ENCODE measurements around the gene PLA2G4A. TPM values are rescaled to one million over a fixed set of nuclear protein-coding genes. Genes with fewer than 3 reads are reported as not detected.

The PLA2G4A gene
- total and polyA plus RNA-seq, 2 donors (not counting 3 experiments of a cell fraction or from before 2014, with no cell fraction given) = 8.2 to 13.3 TPM

DNA sequence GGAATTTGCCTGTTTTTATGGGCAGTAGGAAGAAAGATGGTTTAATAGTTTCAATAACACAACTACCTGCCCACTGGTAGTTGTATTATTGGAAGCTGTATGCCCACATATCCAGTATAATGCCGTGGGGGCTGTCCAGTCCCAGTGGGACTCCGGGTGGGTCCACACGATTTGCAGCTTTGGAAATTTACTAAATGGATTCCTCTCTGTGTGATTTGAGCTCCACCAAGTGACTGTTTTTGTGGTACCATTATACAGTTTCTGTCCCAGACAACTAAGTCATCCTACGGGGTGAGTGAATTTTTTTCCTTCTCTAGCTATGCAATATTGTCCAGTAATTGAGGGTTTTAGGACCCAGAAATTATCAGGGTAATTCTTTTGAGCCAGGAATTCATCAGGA is 86.8 kb downstream of the PLA2G4A start:
- no peak overlapping the region for H3K9ac ChIP-seq (replicated peaks; ENCODE audit: extremely low read depth, insufficient read depth, low read length)
- TF ChIP-seq, protein P1, sequence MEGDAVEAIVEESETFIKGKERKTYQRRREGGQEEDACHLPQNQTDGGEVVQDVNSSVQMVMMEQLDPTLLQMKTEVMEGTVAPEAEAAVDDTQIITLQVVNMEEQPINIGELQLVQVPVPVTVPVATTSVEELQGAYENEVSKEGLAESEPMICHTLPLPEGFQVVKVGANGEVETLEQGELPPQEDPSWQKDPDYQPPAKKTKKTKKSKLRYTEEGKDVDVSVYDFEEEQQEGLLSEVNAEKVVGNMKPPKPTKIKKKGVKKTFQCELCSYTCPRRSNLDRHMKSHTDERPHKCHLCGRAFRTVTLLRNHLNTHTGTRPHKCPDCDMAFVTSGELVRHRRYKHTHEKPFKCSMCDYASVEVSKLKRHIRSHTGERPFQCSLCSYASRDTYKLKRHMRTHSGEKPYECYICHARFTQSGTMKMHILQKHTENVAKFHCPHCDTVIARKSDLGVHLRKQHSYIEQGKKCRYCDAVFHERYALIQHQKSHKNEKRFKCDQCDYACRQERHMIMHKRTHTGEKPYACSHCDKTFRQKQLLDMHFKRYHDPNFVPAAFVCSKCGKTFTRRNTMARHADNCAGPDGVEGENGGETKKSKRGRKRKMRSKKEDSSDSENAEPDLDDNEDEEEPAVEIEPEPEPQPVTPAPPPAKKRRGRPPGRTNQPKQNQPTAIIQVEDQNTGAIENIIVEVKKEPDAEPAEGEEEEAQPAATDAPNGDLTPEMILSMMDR (IDR thresholded peaks at IDR 0.05; ENCODE audit: extremely low read depth in 1 of 2, insufficient read depth in 1 of 2, low read depth in 1 of 2, low read length in 2 of 2) = no peak
- TF ChIP-seq POLR2AphosphoS5 (IDR thresholded peaks at IDR 0.05; ENCODE audit: insufficient read depth, low read depth, low read length) (no peak), EZH2 (IDR thresholded peaks at IDR 0.05; ENCODE audit: borderline replicate concordance, low read depth, low read length, severe bottlenecking) (no peak), GATA2 (IDR thresholded peaks at IDR 0.05; ENCODE audit: insufficient read depth, insufficient read length, low read depth, low read length) (no peak), JUN (IDR thresholded peaks at IDR 0.05; ENCODE audit: borderline replicate concordance, insufficient read depth, insufficient read length, low read depth) (no peak)
- TF ChIP-seq, protein P2, sequence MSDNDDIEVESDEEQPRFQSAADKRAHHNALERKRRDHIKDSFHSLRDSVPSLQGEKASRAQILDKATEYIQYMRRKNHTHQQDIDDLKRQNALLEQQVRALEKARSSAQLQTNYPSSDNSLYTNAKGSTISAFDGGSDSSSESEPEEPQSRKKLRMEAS (IDR thresholded peaks at IDR 0.05; ENCODE audit: insufficient read depth, insufficient read length) = no peak
- DNase-seq (ENCODE audit: low read depth, low spot score) (peak; percentile 20), FAIRE-seq (no peak)
- no peaks in the 10 kb centered on the region for H3K9me1 ChIP-seq (replicated peaks; ENCODE audit: control insufficient read depth, extremely low read depth, insufficient read depth, low read length)
- no peak overlapping the region for H2AFZ ChIP-seq (ENCODE audit: low read depth, low read length)
- no peak overlapping the region for H3K4me3 ChIP-seq (replicated peaks in 1 of 3; ENCODE audit: insufficient read depth in 1 of 3, low read depth in 1 of 3, low read length in 3 of 3)
- peaks cover 20% of the 10 kb centered on the region for H3K4me1 ChIP-seq (ENCODE audit: control insufficient read depth, extremely low read depth, insufficient read depth, low read length)
- H3K79me2 ChIP-seq (ENCODE audit: control insufficient read depth, insufficient read depth, low read length) = no peaks in the 10 kb centered on the region
- no peaks in the 10 kb centered on the region for H3K9me3 ChIP-seq (replicated peaks; ENCODE audit: control insufficient read depth, insufficient read depth, low read length)
- no peak overlapping the region for H3K4me2 ChIP-seq (ENCODE audit: insufficient read depth, low read length)
- H3K27me3 ChIP-seq (ENCODE audit: control insufficient read depth in 2 of 2, insufficient read depth in 2 of 2, low read length in 2 of 2) = no peaks in the 10 kb centered on the region
- POLR2A ChIA-PET = no interaction called here
- dilution Hi-C loops (cut with MboI; ENCODE audit: extremely low pct_ligation_motif_present, low sequenced_read_pairs) (no loop called here), intact Hi-C loops (cut with micrococcal nuclease) (loop anchor here (5.0 kb wide), 1 partner anchor 233 kb away; the partner anchor contains the start of gene PTGS2)
- no peaks in the 10 kb centered on the region for H4K20me1 ChIP-seq (replicated peaks; ENCODE audit: control insufficient read depth, extremely low read depth, insufficient read depth, low read length)
- no TSS peak for BruUV-seq (replicated peaks)
- H3K36me3 ChIP-seq (ENCODE audit: control insufficient read depth in 2 of 2, extremely low read depth in 1 of 2, insufficient read depth in 2 of 2, low read length in 2 of 2) = no peaks in the 10 kb centered on the region
- CTCF ChIA-PET = interaction anchor here (0.6 to 3.5 kb wide), 9 partner anchors 9 to 540 kb away, joined by 3 to 48 read pairs (median 5); partner anchors contain the start of genes ODR4 and TPR
- H3K27ac ChIP-seq (ENCODE audit: insufficient read depth, low read depth, low read length) = no peak overlapping the region
